ENCODE measurements around the gene PICK1. TPM values are rescaled to one million over a fixed set of nuclear protein-coding genes. Genes with fewer than 3 reads are reported as not detected.
A peak's percentile ranks its signal among the peaks of the same experiment; 100 is the strongest.

PICK1 gene
- total and polyA plus RNA-seq, 3 donors from 2014 or later, result 61.5 to 89.7 (median 78.7) TPM

DNA sequence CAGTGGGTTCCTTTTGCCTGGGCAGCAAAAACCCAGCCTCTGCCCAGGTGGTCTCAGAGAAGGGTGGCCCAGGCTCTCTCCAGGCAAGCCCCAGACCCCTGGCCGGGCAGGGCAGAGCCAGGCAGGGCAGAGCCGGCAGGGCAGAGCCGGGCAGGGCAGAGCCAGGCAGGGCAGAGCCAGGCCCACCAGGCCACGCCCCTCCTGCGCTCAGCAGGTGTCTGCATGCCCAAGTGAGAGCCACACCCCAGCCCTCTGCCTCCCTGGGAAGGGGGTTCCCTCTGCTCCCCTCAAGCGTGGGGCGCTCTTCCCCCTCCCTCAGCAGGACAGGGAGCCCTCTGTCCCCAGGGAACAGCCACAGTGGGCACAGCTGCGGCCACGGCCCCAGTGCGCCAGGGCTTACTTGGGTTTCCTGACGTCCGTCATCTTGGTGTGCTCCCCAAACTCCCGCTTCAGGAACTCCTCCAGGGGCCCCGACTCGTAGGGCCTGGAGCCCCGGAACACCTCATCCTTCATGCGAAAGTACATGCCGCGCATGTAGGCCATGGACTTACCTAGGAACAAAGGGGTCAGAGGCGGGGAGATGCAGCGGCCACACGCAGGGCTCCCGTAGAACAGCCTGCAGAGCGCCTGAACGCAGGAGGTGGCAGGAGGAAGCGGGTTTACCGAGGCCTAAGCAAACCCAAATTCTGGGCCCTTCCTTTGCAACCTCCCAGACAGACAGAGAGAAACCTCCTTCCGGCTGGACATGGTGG is 63.3 kb downstream of the PICK1 start:
- TF ChIP-seq, protein P1, sequence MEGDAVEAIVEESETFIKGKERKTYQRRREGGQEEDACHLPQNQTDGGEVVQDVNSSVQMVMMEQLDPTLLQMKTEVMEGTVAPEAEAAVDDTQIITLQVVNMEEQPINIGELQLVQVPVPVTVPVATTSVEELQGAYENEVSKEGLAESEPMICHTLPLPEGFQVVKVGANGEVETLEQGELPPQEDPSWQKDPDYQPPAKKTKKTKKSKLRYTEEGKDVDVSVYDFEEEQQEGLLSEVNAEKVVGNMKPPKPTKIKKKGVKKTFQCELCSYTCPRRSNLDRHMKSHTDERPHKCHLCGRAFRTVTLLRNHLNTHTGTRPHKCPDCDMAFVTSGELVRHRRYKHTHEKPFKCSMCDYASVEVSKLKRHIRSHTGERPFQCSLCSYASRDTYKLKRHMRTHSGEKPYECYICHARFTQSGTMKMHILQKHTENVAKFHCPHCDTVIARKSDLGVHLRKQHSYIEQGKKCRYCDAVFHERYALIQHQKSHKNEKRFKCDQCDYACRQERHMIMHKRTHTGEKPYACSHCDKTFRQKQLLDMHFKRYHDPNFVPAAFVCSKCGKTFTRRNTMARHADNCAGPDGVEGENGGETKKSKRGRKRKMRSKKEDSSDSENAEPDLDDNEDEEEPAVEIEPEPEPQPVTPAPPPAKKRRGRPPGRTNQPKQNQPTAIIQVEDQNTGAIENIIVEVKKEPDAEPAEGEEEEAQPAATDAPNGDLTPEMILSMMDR (IDR thresholded peaks at IDR 0.05), result no peak
- TF ChIP-seq POLR2A (IDR thresholded peaks at IDR 0.05), result no peak
- H3K27me3 ChIP-seq, result no peaks in the 10 kb centered on the region
- H3K4me1 ChIP-seq, result no peaks in the 10 kb centered on the region
- H3K27ac ChIP-seq, result no peak overlapping the region
- DNase-seq, result no peak
- intact Hi-C loops (cut with DNase I; ENCODE audit: low total_unique reads), result no loop called here
- H3K9me3 ChIP-seq, result no peaks in the 10 kb centered on the region
- no peaks in the 10 kb centered on the region for H3K36me3 ChIP-seq (ENCODE audit: low read depth, missing control alignments)
- no peak overlapping the region for H3K4me3 ChIP-seq
- WGBS, 2 donors, result 91 to 96% methylated on average over 18 to 27 of the region's 28 CpGs

- Histone ChIP-seq H3K27ac (no peak overlapping the region), H3K4me3 (no peak overlapping the region), H3K27me3 (no peaks in the 10 kb centered on the region), H3K4me1 (no peaks in the 10 kb centered on the region), H3K36me3 (ENCODE audit: low read depth, missing control alignments) (no peaks in the 10 kb centered on the region), H3K9me3 (no peaks in the 10 kb centered on the region)
- intact Hi-C loops (cut with DNase I; ENCODE audit: low total_unique reads), result no loop called here
- TF ChIP-seq, protein P1 (IDR thresholded peaks at IDR 0.05), result no peak
- no peak for TF ChIP-seq POLR2A (IDR thresholded peaks at IDR 0.05)
- DNase-seq, result no peak
- WGBS, 2 donors, result 83 to 85% methylated on average over 1 to 6 of the region's 6 CpGs
Measured at GRCh38 chr22:38122616-38123015, 65.4 kb downstream of the PICK1 start.

- 91 to 95% methylated on average over 21 of the region's 21 CpGs for WGBS, 2 donors
Measured at GRCh38 chr22:38124236-38124974, 67.2 kb downstream of the PICK1 start.

DNA sequence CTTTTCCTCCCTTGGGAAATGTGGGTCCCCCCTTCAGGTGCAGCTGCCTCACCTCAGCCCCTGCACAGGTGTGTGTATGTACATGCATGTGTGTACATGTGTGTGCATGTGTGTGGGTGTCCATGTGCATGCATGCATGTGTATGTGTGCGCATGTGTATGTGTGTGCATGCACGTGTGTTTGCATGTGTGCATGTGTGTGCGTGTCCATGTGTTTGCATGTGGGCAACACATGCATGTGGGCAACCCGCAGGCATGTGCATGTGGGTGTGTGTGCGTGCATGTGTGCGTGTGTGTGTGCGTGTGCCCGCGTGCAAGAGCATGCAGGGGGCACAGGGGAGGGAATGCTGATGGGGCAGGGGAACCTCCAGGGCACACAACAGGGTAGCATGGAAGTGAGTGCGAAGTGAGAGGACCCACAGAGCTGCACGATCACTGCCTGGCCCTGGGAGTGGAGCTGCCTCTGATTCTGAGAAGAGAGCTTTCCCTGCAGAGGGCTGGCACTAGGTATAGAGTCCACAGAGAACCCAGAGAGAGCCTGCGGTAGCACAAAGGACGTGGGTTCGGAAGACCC is 67.9 kb downstream of the PICK1 start:
- WGBS, 2 donors, result 94% methylated on average over 12 to 14 of the region's 14 CpGs
- Histone ChIP-seq H3K27ac (no peak overlapping the region), H3K36me3 (ENCODE audit: low read depth, missing control alignments) (no peaks in the 10 kb centered on the region), H3K9me3 (no peaks in the 10 kb centered on the region), H3K4me1 (no peaks in the 10 kb centered on the region), H3K4me3 (no peak overlapping the region), H3K27me3 (no peaks in the 10 kb centered on the region)
- DNase-seq, result no peak
- no peak for TF ChIP-seq POLR2A (IDR thresholded peaks at IDR 0.05)
- TF ChIP-seq, protein P1 (IDR thresholded peaks at IDR 0.05), result no peak
- intact Hi-C loops (cut with DNase I; ENCODE audit: low total_unique reads), result no loop called here

More at GRCh38 chr22:38124236-38124974, 67.2 kb downstream of the PICK1 start:
- intact Hi-C loops (cut with DNase I; ENCODE audit: low total_unique reads), result no loop called here
- no peak for DNase-seq
- no peaks in the 10 kb centered on the region for H3K4me1 ChIP-seq
- H3K9me3 ChIP-seq, result no peaks in the 10 kb centered on the region
- no peak overlapping the region for H3K27ac ChIP-seq
- no peak overlapping the region for H3K4me3 ChIP-seq
- TF ChIP-seq, protein P1 (IDR thresholded peaks at IDR 0.05), result peak in 1 of 3 experiments; percentile 12
- no peak for TF ChIP-seq POLR2A (IDR thresholded peaks at IDR 0.05)
- no peaks in the 10 kb centered on the region for H3K27me3 ChIP-seq
- no peaks in the 10 kb centered on the region for H3K36me3 ChIP-seq (ENCODE audit: low read depth, missing control alignments)

Other genes starting within 250 kb of the PICK1 start
- gene GCAT, start 249.5 kb upstream of the PICK1 start, total RNA-seq, result 10 to 100 TPM; 36.7 to 40.6 TPM
- 21.4 TPM for gene GCAT, start 249.5 kb upstream of the PICK1 start, polyA plus RNA-seq (ENCODE audit: insufficient read depth, low read depth, low replicate concordance)
- gene GALR3, start 234.0 kb upstream of the PICK1 start, total RNA-seq, result 1 to 10 TPM in 1 of 2 donors, under 1 TPM in 1; 0.81 to 4.8 TPM
- gene GALR3, start 234.0 kb upstream of the PICK1 start, polyA plus RNA-seq (ENCODE audit: insufficient read depth, low read depth, low replicate concordance), result not detected
- gene ANKRD54, start 213.1 kb upstream of the PICK1 start, total RNA-seq, result 100 to 1,000 TPM; 117 to 138 TPM
- 61.5 TPM for gene ANKRD54, start 213.1 kb upstream of the PICK1 start, polyA plus RNA-seq (ENCODE audit: insufficient read depth, low read depth, low replicate concordance)
- gene EIF3L, start 208.0 kb upstream of the PICK1 start, total RNA-seq, result 100 to 1,000 TPM; 185 to 316 TPM
- 295 TPM for gene EIF3L, start 208.0 kb upstream of the PICK1 start, polyA plus RNA-seq (ENCODE audit: insufficient read depth, low read depth, low replicate concordance)
- gene MICALL1, start 151.1 kb upstream of the PICK1 start, total RNA-seq, result 10 to 100 TPM; 25.2 to 38.0 TPM
- 30.8 TPM for gene MICALL1, start 151.1 kb upstream of the PICK1 start, polyA plus RNA-seq (ENCODE audit: insufficient read depth, low read depth, low replicate concordance)
- 10 to 100 TPM; 50.9 to 70.9 TPM for gene C22orf23, start 103.8 kb upstream of the PICK1 start, total RNA-seq
- gene C22orf23, start 103.8 kb upstream of the PICK1 start, polyA plus RNA-seq (ENCODE audit: insufficient read depth, low read depth, low replicate concordance), result 241 TPM
- gene POLR2F, start 103.7 kb upstream of the PICK1 start, total RNA-seq, result 100 to 1,000 TPM; 107 to 137 TPM
- 88.7 TPM for gene POLR2F, start 103.7 kb upstream of the PICK1 start, polyA plus RNA-seq (ENCODE audit: insufficient read depth, low read depth, low replicate concordance)
- 1 to 10 TPM; 5.0 to 5.4 TPM for gene SOX10, start 72.8 kb upstream of the PICK1 start, total RNA-seq
- gene SOX10, start 72.8 kb upstream of the PICK1 start, polyA plus RNA-seq (ENCODE audit: insufficient read depth, low read depth, low replicate concordance), result 6.1 TPM
- 1 to 10 TPM; 1.6 to 2.0 TPM for gene SLC16A8, start 26.8 kb downstream of the PICK1 start, total RNA-seq
- 2.4 TPM for gene SLC16A8, start 26.8 kb downstream of the PICK1 start, polyA plus RNA-seq (ENCODE audit: insufficient read depth, low read depth, low replicate concordance)
- 10 to 100 TPM in 1 of 2 donors, 1 to 10 TPM in 1; 8.8 to 10.0 TPM for gene BAIAP2L2, start 53.3 kb downstream of the PICK1 start, total RNA-seq
- gene BAIAP2L2, start 53.3 kb downstream of the PICK1 start, polyA plus RNA-seq (ENCODE audit: insufficient read depth, low read depth, low replicate concordance), result 6.6 TPM
- 100 to 1,000 TPM in 1 of 2 donors, 10 to 100 TPM in 1; 89.4 to 122 TPM for gene PLA2G6, start 124.4 kb downstream of the PICK1 start, total RNA-seq
- gene PLA2G6, start 124.4 kb downstream of the PICK1 start, polyA plus RNA-seq (ENCODE audit: insufficient read depth, low read depth, low replicate concordance), result 135 TPM
- gene MAFF, start 144.6 kb downstream of the PICK1 start, total RNA-seq, result 1 to 10 TPM; 3.7 to 5.8 TPM
- gene MAFF, start 144.6 kb downstream of the PICK1 start, polyA plus RNA-seq (ENCODE audit: insufficient read depth, low read depth, low replicate concordance), result 3.2 TPM
- 10 to 100 TPM; 35.4 to 66.5 TPM for gene TMEM184B, start 215.6 kb downstream of the PICK1 start, total RNA-seq
- gene TMEM184B, start 215.6 kb downstream of the PICK1 start, polyA plus RNA-seq (ENCODE audit: insufficient read depth, low read depth, low replicate concordance), result 25.2 TPM

Data from testis (tissue), 3 donors.